ENCODE data around the gene LHX4.
A peak's percentile ranks its signal among the peaks of the same experiment; 100 is the strongest.

The LHX4 gene

DNA sequence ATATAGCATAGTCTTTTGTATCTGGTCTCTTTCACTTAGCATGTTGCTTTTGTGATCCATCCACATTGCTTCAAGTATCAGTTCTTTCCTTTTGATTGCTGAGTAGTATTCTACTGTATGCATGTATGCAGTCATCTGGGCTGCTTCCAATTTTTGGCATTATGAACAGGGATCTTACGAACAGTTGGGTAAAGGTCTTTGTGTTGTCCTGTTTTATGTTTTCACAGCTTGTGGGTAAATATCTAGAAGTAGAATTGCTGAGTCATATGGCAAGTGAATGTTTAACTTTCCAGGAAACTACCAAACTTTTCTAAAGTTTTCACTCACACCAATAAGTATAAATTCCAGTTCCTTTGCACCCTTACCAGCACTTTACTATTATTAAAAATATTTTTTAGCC, 60.9 kb downstream of the LHX4 start:
- no CpG with 5 or more reads among the region's 1 CpG for WGBS (ENCODE audit: extremely low coverage, insufficient coverage, insufficient read length)
- DNase-seq: peak in 1 of 2 donors; percentile 11
- Histone ChIP-seq H3K79me2 (ENCODE audit: control insufficient read depth, insufficient read depth, low read length, poor library complexity) (no peaks in the 10 kb centered on the region), H2AK5ac (ENCODE audit: low read length) (no peak overlapping the region), H3K4me3 (ENCODE audit: low read depth, low read length) (no peak overlapping the region), H3K27ac (ENCODE audit: low read depth, low read length) (no peak overlapping the region), H3K9ac (ENCODE audit: low read length) (no peak overlapping the region), H3K36me3 (ENCODE audit: control insufficient read depth in 1 of 2, insufficient read depth in 2 of 2, low read length in 2 of 2) (no peaks in the 10 kb centered on the region), H3K4me1 (ENCODE audit: control insufficient read depth in 1 of 2, insufficient read depth in 2 of 2, low read length in 2 of 2) (no peaks in the 10 kb centered on the region), H3K14ac (ENCODE audit: low read length) (no peak overlapping the region), H2BK12ac (ENCODE audit: low read length) (no peak overlapping the region), H4K91ac (ENCODE audit: low read depth, low read length) (no peak overlapping the region), H3K9me3 (ENCODE audit: insufficient read depth, low read depth, low read length) (no peaks in the 10 kb centered on the region), H3K4ac (ENCODE audit: low read depth, low read length) (no peak overlapping the region), H3K18ac (ENCODE audit: low read length) (no peak overlapping the region), H3K23ac (ENCODE audit: low read length) (no peak overlapping the region), H3K4me2 (ENCODE audit: low read length) (no peak overlapping the region), H3K27me3 (ENCODE audit: insufficient read depth, low read length) (no peaks in the 10 kb centered on the region), H4K8ac (ENCODE audit: low read depth, low read length) (no peak overlapping the region), H2BK120ac (ENCODE audit: insufficient read depth, low read length, poor library complexity) (no peak overlapping the region), H4K12ac (ENCODE audit: low read depth, low read length) (no peak overlapping the region), H2BK5ac (ENCODE audit: low read depth, low read length, poor library complexity) (no peak overlapping the region), H3K79me1 (ENCODE audit: low read length) (no peaks in the 10 kb centered on the region), H2AFZ (ENCODE audit: insufficient read depth, low read length, poor library complexity) (no peak overlapping the region)

DNA sequence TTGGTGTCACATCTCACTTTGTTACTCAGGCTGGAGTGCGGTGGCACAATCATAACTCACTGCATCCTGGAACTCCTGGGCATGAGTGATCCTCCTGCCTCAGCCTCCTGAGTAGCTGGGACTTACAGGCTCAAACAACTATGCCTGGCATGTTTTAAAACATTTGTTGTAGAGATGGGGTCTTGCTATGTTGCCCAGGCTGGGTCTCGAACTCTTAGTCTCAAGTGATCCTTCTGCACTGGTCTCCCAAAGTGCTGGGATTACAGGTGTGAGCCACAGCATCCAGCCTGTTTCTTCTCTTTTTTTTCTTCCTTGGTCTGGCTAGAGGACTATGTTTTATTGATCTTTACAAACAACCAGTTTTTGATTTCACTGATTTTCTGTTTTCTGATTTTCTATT, 64.6 kb downstream of the LHX4 start:
- Histone ChIP-seq H3K4me3 (ENCODE audit: low read depth, low read length) (no peak overlapping the region), H3K79me2 (ENCODE audit: control insufficient read depth, insufficient read depth, low read length, poor library complexity) (no peaks in the 10 kb centered on the region), H3K4me2 (ENCODE audit: low read length) (no peak overlapping the region), H3K36me3 (ENCODE audit: control insufficient read depth in 1 of 2, insufficient read depth in 2 of 2, low read length in 2 of 2) (no peaks in the 10 kb centered on the region), H4K12ac (ENCODE audit: low read depth, low read length) (no peak overlapping the region), H3K27me3 (ENCODE audit: insufficient read depth, low read length) (no peaks in the 10 kb centered on the region), H2AK5ac (ENCODE audit: low read length) (no peak overlapping the region), H3K14ac (ENCODE audit: low read length) (no peak overlapping the region), H4K8ac (ENCODE audit: low read depth, low read length) (no peak overlapping the region), H3K4ac (ENCODE audit: low read depth, low read length) (no peak overlapping the region), H2BK5ac (ENCODE audit: low read depth, low read length, poor library complexity) (no peak overlapping the region), H3K18ac (ENCODE audit: low read length) (no peak overlapping the region), H2BK12ac (ENCODE audit: low read length) (no peak overlapping the region), H3K4me1 (ENCODE audit: control insufficient read depth in 1 of 2, insufficient read depth in 2 of 2, low read length in 2 of 2) (no peaks in the 10 kb centered on the region), H3K79me1 (ENCODE audit: low read length) (no peaks in the 10 kb centered on the region), H3K9ac (ENCODE audit: low read length) (no peak overlapping the region), H3K27ac (ENCODE audit: low read depth, low read length) (no peak overlapping the region), H2BK120ac (ENCODE audit: insufficient read depth, low read length, poor library complexity) (no peak overlapping the region), H2AFZ (ENCODE audit: insufficient read depth, low read length, poor library complexity) (no peak overlapping the region), H4K91ac (ENCODE audit: low read depth, low read length) (no peak overlapping the region), H3K9me3 (ENCODE audit: insufficient read depth, low read depth, low read length) (no peaks in the 10 kb centered on the region), H3K23ac (ENCODE audit: low read length) (no peak overlapping the region)
- DNase-seq: peak in 1 of 2 donors; percentile 11
- no CpG with 5 or more reads among the region's 2 CpGs for WGBS (ENCODE audit: extremely low coverage, insufficient coverage, insufficient read length)

DNA sequence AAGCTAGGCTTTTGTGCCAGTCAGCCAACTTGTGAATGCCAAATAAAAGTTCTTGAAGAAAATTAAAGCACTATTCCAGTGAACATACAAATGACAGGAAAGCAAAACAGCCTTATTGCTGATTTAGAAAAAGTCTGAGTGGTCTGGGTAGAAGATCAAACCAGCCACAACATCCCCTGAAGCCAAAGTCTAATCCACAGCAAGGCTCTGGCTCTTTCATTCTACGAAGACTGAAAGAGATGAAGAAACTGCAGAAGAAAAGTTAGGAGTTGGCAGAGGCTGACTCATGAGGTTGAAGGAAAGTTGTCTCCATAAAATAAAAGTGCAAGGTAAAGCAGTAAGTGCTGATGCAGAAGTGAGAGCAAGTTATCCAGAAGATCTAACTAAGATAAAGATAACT, 65.9 kb downstream of the LHX4 start:
- H2BK12ac ChIP-seq (ENCODE audit: low read length): no peak overlapping the region
- no peaks in the 10 kb centered on the region for H3K4me1 ChIP-seq (ENCODE audit: control insufficient read depth in 1 of 2, insufficient read depth in 2 of 2, low read length in 2 of 2)
- H4K12ac ChIP-seq (ENCODE audit: low read depth, low read length): no peak overlapping the region
- H3K9ac ChIP-seq (ENCODE audit: low read length): no peak overlapping the region
- H3K79me1 ChIP-seq (ENCODE audit: low read length): no peaks in the 10 kb centered on the region
- no peak overlapping the region for H3K4me3 ChIP-seq (ENCODE audit: low read depth, low read length)
- H3K4me2 ChIP-seq (ENCODE audit: low read length): no peak overlapping the region
- H3K27ac ChIP-seq (ENCODE audit: low read depth, low read length): no peak overlapping the region
- H2BK5ac ChIP-seq (ENCODE audit: low read depth, low read length, poor library complexity): no peak overlapping the region
- H2AFZ ChIP-seq (ENCODE audit: insufficient read depth, low read length, poor library complexity): no peak overlapping the region
- H2BK120ac ChIP-seq (ENCODE audit: insufficient read depth, low read length, poor library complexity): no peak overlapping the region
- H4K91ac ChIP-seq (ENCODE audit: low read depth, low read length): no peak overlapping the region
- no peaks in the 10 kb centered on the region for H3K79me2 ChIP-seq (ENCODE audit: control insufficient read depth, insufficient read depth, low read length, poor library complexity)
- H3K14ac ChIP-seq (ENCODE audit: low read length): no peak overlapping the region
- H3K4ac ChIP-seq (ENCODE audit: low read depth, low read length): no peak overlapping the region
- H2AK5ac ChIP-seq (ENCODE audit: low read length): no peak overlapping the region
- no peak for DNase-seq
- no peak overlapping the region for H3K23ac ChIP-seq (ENCODE audit: low read length)
- no peaks in the 10 kb centered on the region for H3K9me3 ChIP-seq (ENCODE audit: insufficient read depth, low read depth, low read length)
- H3K36me3 ChIP-seq (ENCODE audit: control insufficient read depth in 1 of 2, insufficient read depth in 2 of 2, low read length in 2 of 2): no peaks in the 10 kb centered on the region
- WGBS (ENCODE audit: extremely low coverage, insufficient coverage, insufficient read length): no CpG with 5 or more reads among the region's 1 CpG
- no peak overlapping the region for H3K18ac ChIP-seq (ENCODE audit: low read length)
- H4K8ac ChIP-seq (ENCODE audit: low read depth, low read length): no peak overlapping the region
- no peaks in the 10 kb centered on the region for H3K27me3 ChIP-seq (ENCODE audit: insufficient read depth, low read length)

DNA sequence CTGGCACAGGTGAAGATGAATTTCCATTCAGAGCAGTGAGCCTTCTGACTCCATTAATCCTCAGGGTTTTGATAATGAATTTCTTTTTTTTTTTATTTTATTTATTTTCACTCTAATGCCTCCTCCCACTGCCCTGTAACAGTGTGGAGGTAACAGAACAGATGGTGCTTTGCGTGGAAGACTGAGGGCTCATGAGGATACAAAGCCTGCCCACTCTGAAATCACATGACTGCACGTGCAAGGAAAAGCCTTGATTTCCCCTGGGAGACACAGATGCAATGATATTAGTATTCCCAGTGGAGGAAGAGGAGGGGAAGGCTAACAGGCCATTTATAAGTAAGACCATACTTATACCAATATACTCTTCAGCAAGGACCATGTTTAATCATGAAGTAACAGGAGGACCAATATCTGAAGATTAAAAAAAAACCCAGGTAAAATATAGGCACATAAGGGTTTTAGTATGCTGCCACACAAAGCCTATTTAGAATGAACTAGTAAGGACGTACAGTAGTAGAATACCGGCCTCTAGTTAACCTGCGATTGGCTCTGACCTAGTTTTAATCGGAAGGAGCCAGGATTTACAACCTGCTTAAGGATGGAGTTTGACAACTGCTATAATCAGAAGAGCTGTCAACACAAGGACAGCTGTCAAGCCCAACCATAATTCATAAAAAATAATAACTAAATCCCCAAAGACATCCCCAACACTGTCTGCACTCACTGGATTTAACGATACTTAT, 69.6 kb downstream of the LHX4 start:
- DNase-seq: no peak
- no peak overlapping the region for H3K4me3 ChIP-seq (ENCODE audit: low read depth, low read length)
- no peaks in the 10 kb centered on the region for H3K79me1 ChIP-seq (ENCODE audit: low read length)
- no peak overlapping the region for H3K27ac ChIP-seq (ENCODE audit: low read depth, low read length)
- H2AK5ac ChIP-seq (ENCODE audit: low read length): no peak overlapping the region
- no peak overlapping the region for H3K23ac ChIP-seq (ENCODE audit: low read length)
- H3K79me2 ChIP-seq (ENCODE audit: control insufficient read depth, insufficient read depth, low read length, poor library complexity): no peaks in the 10 kb centered on the region
- H3K4me1 ChIP-seq (ENCODE audit: control insufficient read depth in 1 of 2, insufficient read depth in 2 of 2, low read length in 2 of 2): no peaks in the 10 kb centered on the region
- no peak overlapping the region for H4K91ac ChIP-seq (ENCODE audit: low read depth, low read length)
- no peak overlapping the region for H2BK5ac ChIP-seq (ENCODE audit: low read depth, low read length, poor library complexity)
- no peak overlapping the region for H3K9ac ChIP-seq (ENCODE audit: low read length)
- H4K12ac ChIP-seq (ENCODE audit: low read depth, low read length): no peak overlapping the region
- no peak overlapping the region for H3K18ac ChIP-seq (ENCODE audit: low read length)
- H4K8ac ChIP-seq (ENCODE audit: low read depth, low read length): no peak overlapping the region
- H3K27me3 ChIP-seq (ENCODE audit: insufficient read depth, low read length): no peaks in the 10 kb centered on the region
- H3K9me3 ChIP-seq (ENCODE audit: insufficient read depth, low read depth, low read length): no peaks in the 10 kb centered on the region
- H3K14ac ChIP-seq (ENCODE audit: low read length): no peak overlapping the region
- no CpG with 5 or more reads among the region's 7 CpGs for WGBS (ENCODE audit: extremely low coverage, insufficient coverage, insufficient read length)
- no peak overlapping the region for H3K4me2 ChIP-seq (ENCODE audit: low read length)
- H2AFZ ChIP-seq (ENCODE audit: insufficient read depth, low read length, poor library complexity): no peak overlapping the region
- H3K4ac ChIP-seq (ENCODE audit: low read depth, low read length): no peak overlapping the region
- no peak overlapping the region for H2BK12ac ChIP-seq (ENCODE audit: low read length)
- no peak overlapping the region for H2BK120ac ChIP-seq (ENCODE audit: insufficient read depth, low read length, poor library complexity)
- H3K36me3 ChIP-seq (ENCODE audit: control insufficient read depth in 1 of 2, insufficient read depth in 2 of 2, low read length in 2 of 2): no peaks in the 10 kb centered on the region
